Brain microvascular endothelial cell (primary cell): ENCODE data around the gene PTGDS.

Experiments
- DNase-seq: peaks from one replicate; pipeline ENCODE4 v3.0.0-alpha.2; 2020
- H3K27ac ChIP-seq: fragments of 250-450 bp; sonication (Bioruptor Pico); 2 replicates; pipeline ENCODE4 v1.5.1; 2020; ENCODE audit warnings: mild to moderate bottlenecking, moderate library complexity
- H3K27me3 ChIP-seq: fragments of 250-450 bp; sonication (Bioruptor Pico); replicated peaks from 2 replicates; pipeline ENCODE4 v1.5.1; 2020; ENCODE audit warnings: mild to moderate bottlenecking
- H3K36me3 ChIP-seq: fragments of 250-450 bp; sonication (Bioruptor Pico); replicated peaks from 2 replicates; pipeline ENCODE4 v1.5.1; 2020; ENCODE audit warnings: mild to moderate bottlenecking
- H3K4me3 ChIP-seq: 2 replicates; pipeline ENCODE4 v1.5.1; 2011; ENCODE audit warnings: low read depth, mild to moderate bottlenecking, control low read depth, low read length, moderate library complexity
- CTCF ChIP-seq: IDR thresholded peaks from 2 replicates; pipeline ENCODE4 v1.5.1; 2011; ENCODE audit warnings: low read depth, mild to moderate bottlenecking, moderate library complexity, low read length, control low read depth, inconsistent platforms; ENCODE audit errors: missing control alignments
- in situ Hi-C: cut with HindIII; loops from 2 replicates; pipeline ENCODE4 v1.10.0; 2017; ENCODE audit warnings: low sequenced_read_pairs, low pct_ligation_motif_present

Gene PTGDS

DNA sequence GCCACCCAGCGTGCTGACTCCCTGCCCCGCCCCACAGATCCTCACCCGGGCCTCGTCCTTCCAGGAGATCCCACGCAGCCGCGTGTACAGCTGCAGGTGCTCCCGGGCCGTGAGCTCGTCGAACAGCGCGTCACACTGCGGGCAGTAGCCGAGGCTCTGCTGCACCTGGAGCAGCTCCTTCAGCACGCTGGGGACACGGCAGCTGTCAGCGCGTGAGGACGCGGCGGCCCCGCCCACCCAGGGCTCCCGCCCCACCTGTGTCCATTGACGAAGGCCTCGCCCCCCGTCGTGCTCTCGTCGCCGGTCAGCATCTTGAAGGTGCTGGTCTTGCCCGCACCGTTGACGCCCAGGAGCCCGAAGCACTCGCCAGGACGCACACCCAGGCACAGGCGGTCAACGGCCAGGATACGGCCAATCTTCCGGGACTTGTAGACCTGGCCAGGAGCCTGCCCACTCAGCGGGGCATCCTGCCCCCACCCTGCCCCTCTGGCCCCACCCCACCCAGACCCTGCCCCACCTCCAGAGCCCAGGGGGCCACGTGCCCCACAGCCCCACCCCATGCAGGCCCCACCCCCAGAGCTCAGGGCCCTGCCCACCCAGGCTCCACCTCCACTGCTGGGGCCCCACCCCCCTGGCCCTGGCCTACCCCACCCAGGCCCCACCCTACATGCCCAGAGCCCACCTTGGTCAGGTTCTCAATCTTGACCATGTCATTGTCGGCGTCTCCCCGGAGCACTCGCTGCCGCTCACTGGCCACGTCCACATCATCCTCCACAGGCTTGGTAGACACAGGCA is 32.8 kb downstream of the PTGDS start:
- Histone ChIP-seq H3K27me3 (no peaks in the 10 kb centered on the region), H3K4me3 (no peak overlapping the region), H3K27ac (no peak overlapping the region), H3K36me3 (peaks cover 5% of the 10 kb centered on the region)
- in situ Hi-C loops = no loop called here
- no peak for TF ChIP-seq CTCF
- no peak for DNase-seq

GRCh38 chr9:137011156-137011555 is 33.9 kb downstream of the PTGDS start:
- no peak for TF ChIP-seq CTCF
- in situ Hi-C loops = no loop called here

DNA sequence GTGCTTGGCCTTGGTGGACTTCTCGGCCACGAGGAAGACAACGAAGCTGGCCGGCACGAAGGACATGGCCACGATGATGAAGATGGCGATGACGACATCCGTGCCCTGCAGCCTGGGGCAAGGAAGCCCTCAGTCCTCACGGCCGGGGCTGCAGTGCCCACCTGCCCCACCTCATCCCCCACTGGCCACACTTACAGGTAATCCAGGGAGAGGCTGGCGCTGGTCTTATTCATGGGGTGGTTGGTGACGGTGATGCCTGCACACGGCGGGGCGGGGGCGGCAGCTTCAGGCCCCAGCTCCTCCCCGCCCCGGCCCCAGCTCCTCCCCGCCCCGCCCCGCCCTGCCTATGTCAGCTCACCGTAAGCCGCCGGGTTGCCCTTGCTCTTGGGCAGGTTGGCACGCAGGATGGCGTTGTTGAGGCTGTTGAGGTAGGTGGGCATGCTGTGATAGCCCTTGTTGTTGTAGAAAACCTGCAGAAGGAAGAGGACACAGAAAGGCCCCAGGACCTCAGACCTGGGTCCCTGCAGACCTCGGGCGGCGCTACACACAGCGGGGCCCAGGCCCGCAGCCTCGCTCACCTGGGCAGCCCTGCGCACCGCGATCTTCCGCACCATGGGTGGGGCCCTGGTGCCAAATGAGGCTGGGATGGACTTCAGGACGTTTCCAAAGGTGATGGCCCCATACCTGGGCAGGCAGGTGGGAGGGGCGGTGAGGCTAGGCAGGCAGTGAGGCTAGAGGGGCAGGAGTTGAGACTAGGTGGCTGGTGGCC is 34.8 kb downstream of the PTGDS start:
- no peaks in the 10 kb centered on the region for H3K27me3 ChIP-seq
- H3K27ac ChIP-seq = no peak overlapping the region
- in situ Hi-C loops = no loop called here
- DNase-seq = no peak
- no peak overlapping the region for H3K4me3 ChIP-seq
- peaks cover 17% of the 10 kb centered on the region for H3K36me3 ChIP-seq
- no peak for TF ChIP-seq CTCF

More at GRCh38 chr9:137011156-137011555, 33.9 kb downstream of the PTGDS start:
- Histone ChIP-seq H3K27me3 (no peaks in the 10 kb centered on the region), H3K27ac (no peak overlapping the region), H3K36me3 (peaks cover 13% of the 10 kb centered on the region), H3K4me3 (no peak overlapping the region)
- no peak for DNase-seq

DNA sequence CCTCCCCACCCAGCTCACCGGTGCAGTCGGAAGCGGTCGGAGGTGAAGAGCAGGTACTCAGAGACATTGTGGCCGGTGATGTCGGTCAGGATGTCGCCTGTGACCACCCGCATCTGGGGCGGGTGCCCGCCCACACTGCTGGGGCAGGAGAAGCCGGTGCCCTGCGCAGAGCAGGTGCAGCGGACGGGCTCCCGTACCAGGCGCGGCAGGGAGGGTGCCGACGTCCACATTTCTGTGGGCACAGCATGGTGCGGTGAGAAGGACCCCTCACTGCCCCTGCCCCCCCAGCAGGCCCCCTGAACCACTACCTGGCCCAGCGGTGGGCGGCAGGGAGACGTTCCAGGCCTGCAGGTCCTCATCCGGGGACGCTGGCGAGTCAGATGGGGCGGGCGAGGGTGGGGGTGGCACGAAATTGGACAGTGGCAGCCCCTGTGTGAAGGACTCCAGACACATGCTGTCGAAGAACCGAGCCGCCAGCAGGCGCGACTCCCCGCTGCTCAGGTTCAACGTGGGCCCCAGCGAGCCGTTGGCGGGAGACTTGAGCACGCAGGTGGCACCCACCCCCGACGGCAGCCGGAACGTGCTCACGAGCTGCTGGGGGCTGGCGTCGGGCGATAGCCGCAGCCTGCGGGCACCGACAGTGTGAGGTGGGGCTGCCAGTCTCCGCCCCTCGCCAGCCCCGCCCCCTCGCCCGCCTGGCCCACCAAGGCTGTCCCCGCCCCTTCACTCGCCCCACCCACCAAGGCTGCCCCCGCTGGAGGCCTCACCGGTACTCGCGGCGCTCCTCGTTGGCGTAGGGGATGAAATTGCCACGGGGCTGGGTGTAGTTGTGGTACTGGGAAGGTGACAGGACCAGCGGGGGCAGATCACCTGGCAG is 35.6 kb downstream of the PTGDS start:
- in situ Hi-C loops = no loop called here
- no peak for TF ChIP-seq CTCF
- DNase-seq = no peak
- no peak overlapping the region for H3K27ac ChIP-seq
- no peak overlapping the region for H3K4me3 ChIP-seq
- H3K36me3 ChIP-seq = peaks cover 23% of the 10 kb centered on the region
- H3K27me3 ChIP-seq = no peaks in the 10 kb centered on the region

DNA sequence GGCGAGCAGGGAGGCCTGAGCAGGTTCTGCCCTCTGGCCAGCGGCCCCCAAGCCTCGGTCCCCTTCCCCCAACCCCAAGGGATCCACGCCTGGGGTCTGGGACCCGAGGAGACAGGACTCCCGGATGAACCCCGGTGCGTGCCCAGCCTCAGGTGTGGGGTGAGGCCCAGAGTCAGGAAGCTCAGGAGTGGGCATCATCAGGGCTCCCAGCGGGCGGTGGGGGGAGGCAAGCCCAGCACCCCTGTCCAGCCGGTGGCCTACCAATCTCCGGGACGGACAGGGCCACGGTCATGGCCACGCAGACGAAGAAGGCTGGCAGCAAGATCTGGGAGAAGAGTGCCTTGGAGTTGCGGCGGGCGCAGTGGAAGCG is 36.3 kb downstream of the PTGDS start:
- no peak for TF ChIP-seq CTCF
- in situ Hi-C loops = no loop called here
- no peak overlapping the region for H3K4me3 ChIP-seq
- no peak for DNase-seq
- H3K27ac ChIP-seq = no peak overlapping the region
- H3K27me3 ChIP-seq = no peaks in the 10 kb centered on the region
- peaks cover 23% of the 10 kb centered on the region for H3K36me3 ChIP-seq
